Neural crest cell (in vitro differentiated cells): ENCODE measurements around the gene AKR7A2. TPM values are rescaled to one million over a fixed set of nuclear protein-coding genes. Genes with fewer than 3 reads are reported as not detected.
"Not testable (repeated sequence)": the region's sequence is repeated elsewhere in the genome, so short reads cannot be mapped to it uniquely, and the experiment has no call there.

Experiments used
- DNase-seq: peaks from one replicate; pipeline ENCODE4 v3.0.0; 2021; ENCODE audit warnings: low read depth, mixed read lengths, low spot score
- H3K27ac Mint-ChIP-seq: one replicate; pipeline ENCODE4 v1.8.0; 2021; ENCODE audit warnings: mild to moderate bottlenecking, mixed read lengths; ENCODE audit not compliant: unreplicated experiment
- H3K27me3 Mint-ChIP-seq: 2 replicates; pipeline ENCODE4 v1.8.0; 2021; ENCODE audit warnings: low read depth, mild to moderate bottlenecking, mixed read lengths
- H3K36me3 Mint-ChIP-seq: 2 replicates; pipeline ENCODE4 v1.8.0; 2021; ENCODE audit warnings: low read depth, mild to moderate bottlenecking, mixed read lengths
- H3K4me1 Mint-ChIP-seq: 2 replicates; pipeline ENCODE4 v1.8.0; 2021; ENCODE audit warnings: mixed read lengths
- H3K4me3 Mint-ChIP-seq: one replicate; pipeline ENCODE4 v1.8.0; 2021; ENCODE audit warnings: mild to moderate bottlenecking, mixed read lengths
- H3K9me3 Mint-ChIP-seq: 2 replicates; pipeline ENCODE4 v1.8.0; 2021; ENCODE audit warnings: mixed read lengths
- total RNA-seq: library from RNA; stranded (reverse); gene quantifications from 2 replicates; pipeline ENCODE4 v1.2.1, GENCODE V29; 2021
- TF ChIP-seq, protein P1 (sequence below): fragments of 200-600 bp; sonication (generic); conservative IDR thresholded peaks from 2 replicates; pipeline ENCODE4 v1.5.0; 2021; ENCODE audit warnings: antibody characterized with exemption, mild to moderate bottlenecking

Gene AKR7A2
- total RNA-seq, 1 donor from 2014 or later, result 75.7 TPM

DNA sequence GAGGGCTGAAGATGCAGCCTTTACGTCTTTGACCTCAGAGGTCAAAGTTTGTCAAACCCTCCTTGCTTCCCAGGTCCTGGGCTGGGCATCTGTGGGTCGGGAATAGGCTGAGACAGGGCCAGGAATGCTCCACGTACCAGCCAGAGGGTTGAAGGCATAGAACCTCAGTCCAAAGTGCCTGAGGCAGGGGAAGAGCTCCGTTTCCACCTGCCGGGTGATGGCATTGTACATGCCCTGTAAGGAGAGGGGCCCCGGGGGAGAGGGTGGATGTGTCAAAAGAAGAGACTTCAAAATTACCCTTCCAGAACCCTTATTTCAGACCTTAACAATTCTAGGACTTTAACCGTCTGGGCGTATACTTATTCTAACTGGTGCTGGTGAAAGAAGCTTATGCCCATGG, 27.1 kb downstream of the AKR7A2 start:
- DNase-seq, result no peak
- Mint-ChIP-seq H3K4me1 (peaks cover 4% of the 10 kb centered on the region), H3K27me3 (peaks cover 19% of the 10 kb centered on the region), H3K9me3 (no peaks in the 10 kb centered on the region), H3K4me3 (no peak overlapping the region), H3K27ac (no peak overlapping the region), H3K36me3 (peaks cover 12% of the 10 kb centered on the region)
- TF ChIP-seq, protein P1, sequence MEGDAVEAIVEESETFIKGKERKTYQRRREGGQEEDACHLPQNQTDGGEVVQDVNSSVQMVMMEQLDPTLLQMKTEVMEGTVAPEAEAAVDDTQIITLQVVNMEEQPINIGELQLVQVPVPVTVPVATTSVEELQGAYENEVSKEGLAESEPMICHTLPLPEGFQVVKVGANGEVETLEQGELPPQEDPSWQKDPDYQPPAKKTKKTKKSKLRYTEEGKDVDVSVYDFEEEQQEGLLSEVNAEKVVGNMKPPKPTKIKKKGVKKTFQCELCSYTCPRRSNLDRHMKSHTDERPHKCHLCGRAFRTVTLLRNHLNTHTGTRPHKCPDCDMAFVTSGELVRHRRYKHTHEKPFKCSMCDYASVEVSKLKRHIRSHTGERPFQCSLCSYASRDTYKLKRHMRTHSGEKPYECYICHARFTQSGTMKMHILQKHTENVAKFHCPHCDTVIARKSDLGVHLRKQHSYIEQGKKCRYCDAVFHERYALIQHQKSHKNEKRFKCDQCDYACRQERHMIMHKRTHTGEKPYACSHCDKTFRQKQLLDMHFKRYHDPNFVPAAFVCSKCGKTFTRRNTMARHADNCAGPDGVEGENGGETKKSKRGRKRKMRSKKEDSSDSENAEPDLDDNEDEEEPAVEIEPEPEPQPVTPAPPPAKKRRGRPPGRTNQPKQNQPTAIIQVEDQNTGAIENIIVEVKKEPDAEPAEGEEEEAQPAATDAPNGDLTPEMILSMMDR, result no peak

DNA sequence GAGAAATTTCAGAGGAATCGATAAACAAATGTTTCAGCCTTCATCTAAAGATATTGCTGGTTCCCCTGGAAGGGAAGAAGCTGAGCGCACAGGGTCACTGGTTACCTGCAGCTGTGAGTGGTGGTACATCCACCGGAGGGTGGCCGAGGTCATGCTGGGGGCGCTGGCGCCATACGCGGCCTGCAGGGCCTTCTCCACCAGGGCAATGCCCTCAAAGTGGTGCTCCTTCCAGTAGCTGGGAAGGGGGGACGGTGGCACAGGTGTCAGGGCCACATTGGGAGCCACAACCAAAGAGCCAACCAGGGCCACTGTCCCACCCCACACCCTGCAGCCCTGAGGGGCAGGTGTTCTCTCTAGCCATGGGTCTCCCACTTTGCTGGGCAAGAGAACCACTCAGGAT, 28.1 kb downstream of the AKR7A2 start:
- no peak overlapping the region for H3K27ac Mint-ChIP-seq
- TF ChIP-seq, protein P1, result no peak
- H3K4me1 Mint-ChIP-seq, result peaks cover under 1% of the 10 kb centered on the region
- H3K4me3 Mint-ChIP-seq, result no peak overlapping the region
- H3K9me3 Mint-ChIP-seq, result no peaks in the 10 kb centered on the region
- no peak for DNase-seq
- H3K27me3 Mint-ChIP-seq, result peaks cover 9% of the 10 kb centered on the region
- H3K36me3 Mint-ChIP-seq, result peaks cover 5% of the 10 kb centered on the region

DNA sequence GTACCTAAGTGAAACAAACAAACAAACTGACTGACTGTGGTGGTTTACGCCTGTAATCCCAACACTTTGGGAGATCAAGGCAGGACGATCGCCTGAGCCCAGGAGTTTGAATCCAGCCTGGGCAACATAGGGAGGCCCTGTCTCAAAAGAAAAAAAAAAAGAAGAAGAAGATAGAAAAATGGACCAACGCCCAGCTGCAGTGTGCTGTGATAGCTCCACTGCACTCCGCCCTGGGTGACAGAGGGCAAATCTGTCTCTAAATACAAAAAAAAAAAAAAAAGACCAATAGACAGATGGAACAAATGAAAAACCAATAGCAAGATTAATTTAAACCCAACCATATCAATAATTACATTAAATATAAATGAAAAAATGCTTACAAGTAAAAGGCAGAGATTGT, 37.3 kb downstream of the AKR7A2 start:
- TF ChIP-seq, protein P1, result no peak
- no peak overlapping the region for H3K27ac Mint-ChIP-seq
- DNase-seq, result no peak
- no peaks in the 10 kb centered on the region for H3K9me3 Mint-ChIP-seq
- H3K36me3 Mint-ChIP-seq, result peaks cover 17% of the 10 kb centered on the region
- H3K27me3 Mint-ChIP-seq, result no peaks in the 10 kb centered on the region
- no peak overlapping the region for H3K4me3 Mint-ChIP-seq
- H3K4me1 Mint-ChIP-seq, result no peaks in the 10 kb centered on the region

DNA sequence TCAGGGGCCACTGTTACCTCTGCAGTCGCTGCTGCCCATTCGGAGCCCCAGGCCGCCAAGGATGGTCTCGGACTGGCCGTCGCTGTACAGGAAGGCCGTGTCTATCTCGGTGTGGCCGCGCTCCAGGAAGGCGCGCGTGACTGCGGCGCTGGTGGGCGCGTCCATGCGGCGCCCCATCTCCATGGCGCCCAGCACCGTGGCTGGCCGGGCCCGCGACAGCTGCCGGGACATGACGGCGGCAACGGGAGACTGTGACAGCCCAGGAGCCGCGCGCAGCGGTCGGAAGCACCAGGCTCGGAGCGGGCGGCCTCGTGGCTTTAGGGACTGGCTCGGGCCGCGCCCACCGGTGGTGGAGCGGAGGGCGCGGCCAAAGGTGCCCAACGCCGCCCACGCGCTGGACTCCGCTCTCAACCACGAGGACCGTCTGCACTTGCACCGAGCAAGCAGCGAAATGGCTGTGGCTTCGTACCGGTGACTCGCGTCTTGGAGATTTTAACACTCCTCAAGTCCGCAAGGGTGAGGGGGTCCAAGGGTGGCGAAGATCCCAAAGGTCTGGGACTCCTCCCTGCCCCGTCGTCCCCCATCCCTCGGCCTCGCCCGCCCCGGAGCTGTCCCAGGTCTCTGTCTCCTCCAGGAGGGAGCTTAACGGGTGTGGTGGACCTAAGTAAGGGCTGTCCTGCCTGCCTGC, 38.0 kb downstream of the AKR7A2 start:
- H3K27ac Mint-ChIP-seq, H3K4me1 Mint-ChIP-seq, H3K9me3 Mint-ChIP-seq, H3K27me3 Mint-ChIP-seq, H3K4me3 Mint-ChIP-seq, DNase-seq: not testable (repeated sequence)
- peaks cover 16% of the 10 kb centered on the region for H3K36me3 Mint-ChIP-seq

DNA sequence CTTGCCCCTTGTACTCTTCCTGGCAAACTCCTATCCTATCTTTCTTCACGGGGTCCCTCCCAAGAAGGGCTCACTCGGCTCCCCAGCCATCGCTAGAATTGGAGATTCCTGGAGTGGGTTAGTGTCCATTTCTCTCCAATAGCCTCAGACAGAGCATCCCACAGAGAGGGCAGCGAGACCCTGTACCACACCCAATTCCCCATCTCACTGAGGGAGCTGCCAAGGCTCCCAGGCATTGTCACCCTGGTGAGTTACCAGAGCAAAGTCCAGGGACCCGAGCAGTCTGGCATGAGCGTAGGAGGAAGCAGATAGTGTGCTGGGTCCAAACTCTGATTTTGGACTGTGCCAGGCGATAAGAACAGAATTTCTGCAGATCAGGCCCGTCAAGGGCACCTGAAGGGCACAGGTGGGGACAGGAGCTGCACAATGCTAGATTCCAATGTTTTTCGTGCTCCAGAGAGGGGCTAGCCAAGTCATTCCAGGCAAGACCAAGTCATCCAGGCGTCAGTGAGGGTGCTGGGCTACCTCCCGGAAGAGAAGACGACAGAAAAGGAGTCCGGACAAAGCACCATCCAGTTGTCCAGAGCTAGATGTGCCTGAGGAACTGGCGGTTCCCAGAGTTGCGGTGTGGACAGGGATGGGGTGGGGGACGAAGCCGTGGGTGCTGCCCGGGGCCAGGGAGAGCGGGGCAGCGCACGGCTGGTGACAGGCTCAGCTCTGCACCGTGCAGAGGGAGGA, 38.7 kb downstream of the AKR7A2 start:
- H3K4me3 Mint-ChIP-seq, result no peak overlapping the region
- H3K27ac Mint-ChIP-seq, result peak overlapping the region; percentile 1
- H3K36me3 Mint-ChIP-seq, result peaks cover 12% of the 10 kb centered on the region
- no peaks in the 10 kb centered on the region for H3K4me1 Mint-ChIP-seq
- TF ChIP-seq, protein P1, result no peak
- no peak for DNase-seq
- H3K27me3 Mint-ChIP-seq, result no peaks in the 10 kb centered on the region
- H3K9me3 Mint-ChIP-seq, result no peaks in the 10 kb centered on the region

DNA sequence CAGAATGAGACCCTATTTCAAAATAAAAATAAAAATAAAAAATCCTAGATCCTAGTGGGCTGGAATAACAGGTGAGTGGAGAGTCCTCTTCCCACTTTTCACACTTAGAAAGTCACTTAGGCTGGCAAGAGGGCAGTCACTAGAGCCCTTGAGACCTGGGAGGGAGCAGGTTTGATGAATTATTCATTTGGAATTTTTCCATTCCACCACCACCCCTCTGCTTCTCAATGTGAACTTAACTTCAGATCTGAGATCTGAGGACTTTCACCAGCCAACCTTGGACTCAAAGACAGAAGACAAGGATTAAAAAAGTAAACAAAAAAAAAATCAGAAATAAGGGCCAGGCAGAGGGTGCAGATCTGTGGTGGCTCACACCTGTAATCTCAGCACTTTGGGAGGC, 39.9 kb downstream of the AKR7A2 start:
- Mint-ChIP-seq H3K27me3 (no peaks in the 10 kb centered on the region), H3K36me3 (peaks cover 12% of the 10 kb centered on the region)
- no peak for DNase-seq

DNA sequence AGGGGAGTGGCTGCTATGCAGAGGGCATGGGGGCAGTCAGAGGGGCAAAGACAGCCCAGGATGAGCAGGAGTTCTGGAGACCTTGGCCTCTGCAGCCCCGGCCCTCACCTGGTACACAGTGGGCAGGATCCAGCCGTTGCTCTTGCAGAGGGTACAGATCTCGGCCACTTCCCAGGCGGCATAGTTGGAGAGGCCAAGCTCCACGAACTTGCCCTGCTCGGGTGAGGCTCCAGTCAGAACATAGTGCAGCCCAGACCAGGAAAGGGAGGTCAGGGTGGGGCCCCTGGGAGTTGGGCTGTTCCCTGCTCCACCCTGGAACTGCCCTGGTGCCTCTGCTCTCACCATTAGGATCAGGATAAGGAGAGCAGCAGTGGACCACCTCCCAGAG, 41.6 kb downstream of the AKR7A2 start:
- not testable (repeated sequence) for H3K4me3 Mint-ChIP-seq, DNase-seq, H3K4me1 Mint-ChIP-seq, H3K27ac Mint-ChIP-seq, H3K9me3 Mint-ChIP-seq, H3K36me3 Mint-ChIP-seq, H3K27me3 Mint-ChIP-seq

More for the DNA sequence above, 39.9 kb downstream of the AKR7A2 start:
- TF ChIP-seq, protein P1, result no peak
- H3K27ac Mint-ChIP-seq, result no peak overlapping the region
- H3K9me3 Mint-ChIP-seq, result no peaks in the 10 kb centered on the region
- H3K4me3 Mint-ChIP-seq, result no peak overlapping the region
- H3K4me1 Mint-ChIP-seq, result no peaks in the 10 kb centered on the region

DNA sequence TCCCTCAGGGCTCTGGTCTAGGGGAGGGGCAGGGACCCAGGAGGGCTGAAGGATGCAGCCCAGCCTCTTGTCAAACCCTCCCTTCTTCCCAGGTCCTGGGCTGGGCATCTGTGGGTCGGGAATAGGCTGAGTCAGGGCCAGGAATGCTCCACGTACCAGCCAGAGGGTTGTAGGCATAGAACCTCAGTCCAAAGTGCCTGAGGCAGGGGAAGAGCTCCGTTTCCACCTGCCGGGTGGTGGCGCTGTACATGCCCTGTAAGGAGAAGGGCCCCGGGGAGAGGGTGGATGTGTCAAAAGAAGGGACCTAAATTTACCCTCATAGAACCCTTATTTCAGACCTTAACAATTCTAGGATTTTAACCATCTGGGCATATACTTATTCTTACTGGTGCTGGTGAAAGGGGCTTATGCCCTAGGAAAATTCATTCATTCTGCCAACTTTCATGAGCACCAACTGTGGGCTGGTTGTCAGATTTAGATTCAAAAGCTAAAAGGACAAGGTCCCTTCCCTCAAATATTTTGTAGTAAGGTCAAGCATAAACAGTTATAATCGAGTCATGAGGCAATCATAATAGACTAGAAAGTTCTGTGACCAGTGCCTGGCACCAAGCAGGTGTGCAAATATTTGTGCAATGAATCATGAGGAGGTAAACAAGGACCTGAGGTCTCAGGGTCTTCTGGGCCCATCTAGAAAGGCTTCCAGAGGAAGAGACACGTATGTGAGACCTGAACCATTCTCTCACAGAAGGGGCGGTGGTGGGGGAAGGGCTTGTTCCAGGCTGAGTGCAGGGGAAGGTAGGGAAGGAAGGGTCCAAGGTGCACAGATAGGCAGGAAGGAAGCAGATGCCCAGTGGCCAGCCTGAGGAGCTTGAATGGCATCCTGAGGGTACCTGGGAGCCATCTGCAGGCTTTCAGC, 42.3 kb downstream of the AKR7A2 start:
- H3K4me3 Mint-ChIP-seq, H3K36me3 Mint-ChIP-seq, H3K4me1 Mint-ChIP-seq, H3K27me3 Mint-ChIP-seq, H3K27ac Mint-ChIP-seq, DNase-seq, H3K9me3 Mint-ChIP-seq: not testable (repeated sequence)
